ENCODE results near the gene SLC40A1.

The SLC40A1 gene

GRCh38 chr2:189569295-189569910 is 11.2 kb downstream of the SLC40A1 start:
- peak; percentile 27 for TF ChIP-seq CTCF (IDR thresholded peaks at IDR 0.05; ENCODE audit: low read length, missing control alignments)
- peak; percentile 48 for DNase-seq (ENCODE audit: low read depth)
- no peak overlapping the region for H3K4me3 ChIP-seq (replicated peaks; ENCODE audit: low read depth, low read length)

- H3K4me3 ChIP-seq (replicated peaks; ENCODE audit: low read depth, low read length): no peak overlapping the region
- DNase-seq (ENCODE audit: low read depth): peak; percentile 55
These were observed 14.5 kb downstream of the SLC40A1 start for GRCh38 chr2:189566046-189566445.

GRCh38 chr2:189561371-189562038 is 19.1 kb downstream of the SLC40A1 start:
- H3K4me3 ChIP-seq (replicated peaks; ENCODE audit: low read depth, low read length): no peak overlapping the region
- no peak for DNase-seq (ENCODE audit: low read depth)
- TF ChIP-seq CTCF (IDR thresholded peaks at IDR 0.05; ENCODE audit: low read length, missing control alignments): no peak

More at GRCh38 chr2:189566046-189566445, 14.5 kb downstream of the SLC40A1 start:
- TF ChIP-seq CTCF (IDR thresholded peaks at IDR 0.05; ENCODE audit: low read length, missing control alignments): no peak

GRCh38 chr2:189560273-189560586 is 20.4 kb downstream of the SLC40A1 start:
- DNase-seq (ENCODE audit: low read depth): no peak
- H3K4me3 ChIP-seq (replicated peaks; ENCODE audit: low read depth, low read length): no peak overlapping the region
- TF ChIP-seq CTCF (IDR thresholded peaks at IDR 0.05; ENCODE audit: low read length, missing control alignments): no peak

GRCh38 chr2:189559579-189560272 is 20.9 kb downstream of the SLC40A1 start:
- no peak overlapping the region for H3K4me3 ChIP-seq (replicated peaks; ENCODE audit: low read depth, low read length)
- peak; percentile 22 for DNase-seq (ENCODE audit: low read depth)
- no peak for TF ChIP-seq CTCF (IDR thresholded peaks at IDR 0.05; ENCODE audit: low read length, missing control alignments)

- no peak for TF ChIP-seq CTCF (IDR thresholded peaks at IDR 0.05; ENCODE audit: low read length, missing control alignments)
- no peak overlapping the region for H3K4me3 ChIP-seq (replicated peaks; ENCODE audit: low read depth, low read length)
- DNase-seq (ENCODE audit: low read depth): no peak
These were observed 21.9 kb downstream of the SLC40A1 start for GRCh38 chr2:189558516-189559272.

All from fibroblast of pulmonary artery (primary cell).